ENCODE results near the gene PDHA1.
A peak's percentile ranks its signal among the peaks of the same experiment; 100 is the strongest.

PDHA1 gene

DNA sequence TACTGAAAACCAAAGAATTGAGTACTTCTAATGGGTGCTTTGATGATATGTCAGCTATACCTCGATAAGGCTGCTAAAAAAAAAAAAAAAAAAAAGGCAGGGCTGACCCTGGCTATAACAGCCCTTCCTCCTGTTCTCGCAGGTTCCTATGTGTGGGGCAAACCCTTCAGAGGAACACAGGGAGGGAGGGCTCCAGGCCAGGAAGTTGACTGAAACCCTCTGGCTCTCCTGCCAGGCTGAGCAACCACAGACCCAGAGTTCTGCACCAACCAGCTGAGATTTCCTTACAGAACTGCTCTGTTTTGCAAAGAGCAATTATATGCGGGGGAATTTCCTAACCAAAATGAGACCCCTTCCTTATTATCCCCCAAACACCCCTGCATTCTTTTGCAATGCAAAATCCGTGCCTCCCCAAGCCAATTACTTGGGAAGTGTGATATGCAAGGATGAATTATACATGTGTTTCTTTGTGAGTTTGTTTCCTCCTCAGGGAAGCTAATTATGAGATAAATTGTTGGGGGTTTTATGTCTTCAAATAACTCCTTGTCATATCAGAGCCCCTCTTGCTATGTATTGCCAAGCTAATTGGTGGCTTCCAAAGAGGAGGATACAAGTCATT lies 45.6 kb downstream of the PDHA1 start:
- no peak overlapping the region for H3K4me3 ChIP-seq (ENCODE audit: low read depth, low read length)
- no peak overlapping the region for H2BK12ac ChIP-seq (ENCODE audit: low read length)
- no peaks in the 10 kb centered on the region for H3K36me3 ChIP-seq (ENCODE audit: control insufficient read depth in 1 of 2, insufficient read depth in 2 of 2, low read length in 2 of 2)
- no peak overlapping the region for H3K23ac ChIP-seq (ENCODE audit: low read length)
- H3K27me3 ChIP-seq (ENCODE audit: insufficient read depth, low read length): no peaks in the 10 kb centered on the region
- H3K4me2 ChIP-seq (ENCODE audit: low read length): no peak overlapping the region
- no CpG with 5 or more reads among the region's 4 CpGs for WGBS (ENCODE audit: extremely low coverage, insufficient coverage, insufficient read length)
- no peak overlapping the region for H4K12ac ChIP-seq (ENCODE audit: low read depth, low read length)
- no peak overlapping the region for H3K27ac ChIP-seq (ENCODE audit: low read depth, low read length)
- H3K9me3 ChIP-seq (ENCODE audit: insufficient read depth, low read depth, low read length): no peaks in the 10 kb centered on the region
- DNase-seq: no peak
- H2BK120ac ChIP-seq (ENCODE audit: insufficient read depth, low read length, poor library complexity): no peak overlapping the region
- no peak overlapping the region for H2AFZ ChIP-seq (ENCODE audit: insufficient read depth, low read length, poor library complexity)
- H3K9ac ChIP-seq (ENCODE audit: low read length): no peak overlapping the region
- no peak overlapping the region for H3K18ac ChIP-seq (ENCODE audit: low read length)
- H3K79me1 ChIP-seq (ENCODE audit: low read length): no peaks in the 10 kb centered on the region
- no peak overlapping the region for H2AK5ac ChIP-seq (ENCODE audit: low read length)
- no peaks in the 10 kb centered on the region for H3K79me2 ChIP-seq (ENCODE audit: control insufficient read depth, insufficient read depth, low read length, poor library complexity)
- H2BK5ac ChIP-seq (ENCODE audit: low read depth, low read length, poor library complexity): no peak overlapping the region
- no peak overlapping the region for H4K91ac ChIP-seq (ENCODE audit: low read depth, low read length)
- no peak overlapping the region for H4K8ac ChIP-seq (ENCODE audit: low read depth, low read length)
- H3K4me1 ChIP-seq (ENCODE audit: control insufficient read depth in 1 of 2, insufficient read depth in 2 of 2, low read length in 2 of 2): no peaks in the 10 kb centered on the region
- no peak overlapping the region for H3K14ac ChIP-seq (ENCODE audit: low read length)
- H3K4ac ChIP-seq (ENCODE audit: low read depth, low read length): no peak overlapping the region

DNA sequence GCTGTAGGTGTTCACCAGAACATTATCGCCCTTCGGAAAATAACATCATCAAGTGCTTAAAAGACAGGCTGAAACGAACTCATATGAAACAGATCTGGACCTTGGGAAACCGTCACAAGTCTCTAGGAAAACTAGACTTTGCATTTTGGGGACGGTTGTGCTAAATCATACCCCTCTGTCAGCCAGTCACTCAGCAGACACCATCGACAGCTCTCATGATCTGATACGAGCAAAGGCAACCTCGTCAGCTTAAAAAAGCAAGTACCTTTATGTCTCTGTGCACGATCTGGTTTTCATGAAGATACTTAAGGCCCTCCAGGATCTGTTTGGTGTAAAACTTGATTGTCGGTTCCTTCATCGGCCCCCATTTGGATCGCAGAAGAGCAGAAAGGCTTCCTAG lies 48.4 kb downstream of the PDHA1 start:
- no peak overlapping the region for H3K14ac ChIP-seq (ENCODE audit: low read length)
- no peak overlapping the region for H4K8ac ChIP-seq (ENCODE audit: low read depth, low read length)
- WGBS (ENCODE audit: extremely low coverage, insufficient coverage, insufficient read length): no CpG with 5 or more reads among the region's 12 CpGs

DNA sequence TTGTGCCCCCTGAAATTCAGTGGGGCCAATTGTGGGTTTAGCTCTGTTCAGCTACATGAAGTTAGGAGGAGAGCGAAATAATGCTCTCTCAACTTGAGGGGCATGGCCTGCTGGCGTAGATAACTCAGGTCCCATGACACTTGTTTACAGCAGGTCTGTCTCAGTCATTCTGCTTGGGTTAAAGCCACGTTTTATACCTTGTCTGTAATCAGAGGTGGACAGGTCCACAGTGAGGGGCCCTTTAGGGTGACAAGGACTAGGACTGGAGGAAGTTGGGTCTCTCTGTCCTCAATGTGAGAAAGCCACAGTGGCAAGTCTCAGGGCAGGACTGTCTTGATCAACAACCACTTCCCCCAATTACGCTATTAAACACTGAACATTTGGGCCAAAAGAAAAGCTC lies 49.0 kb downstream of the PDHA1 start:
- Histone ChIP-seq H3K27me3 (ENCODE audit: insufficient read depth, low read length) (no peaks in the 10 kb centered on the region), H3K23ac (ENCODE audit: low read length) (peak overlapping the region; percentile 85), H3K9me3 (ENCODE audit: insufficient read depth, low read depth, low read length) (no peaks in the 10 kb centered on the region), H3K79me2 (ENCODE audit: control insufficient read depth, insufficient read depth, low read length, poor library complexity) (no peaks in the 10 kb centered on the region), H4K91ac (ENCODE audit: low read depth, low read length) (no peak overlapping the region), H2BK120ac (ENCODE audit: insufficient read depth, low read length, poor library complexity) (no peak overlapping the region), H3K27ac (ENCODE audit: low read depth, low read length) (no peak overlapping the region), H3K4me2 (ENCODE audit: low read length) (no peak overlapping the region), H3K4ac (ENCODE audit: low read depth, low read length) (no peak overlapping the region), H3K14ac (ENCODE audit: low read length) (no peak overlapping the region), H2AFZ (ENCODE audit: insufficient read depth, low read length, poor library complexity) (no peak overlapping the region), H3K9ac (ENCODE audit: low read length) (no peak overlapping the region), H3K18ac (ENCODE audit: low read length) (no peak overlapping the region), H3K36me3 (ENCODE audit: control insufficient read depth in 1 of 2, insufficient read depth in 2 of 2, low read length in 2 of 2) (no peaks in the 10 kb centered on the region), H4K12ac (ENCODE audit: low read depth, low read length) (no peak overlapping the region), H3K79me1 (ENCODE audit: low read length) (no peaks in the 10 kb centered on the region), H2BK12ac (ENCODE audit: low read length) (no peak overlapping the region), H2BK5ac (ENCODE audit: low read depth, low read length, poor library complexity) (no peak overlapping the region), H4K8ac (ENCODE audit: low read depth, low read length) (no peak overlapping the region), H3K4me1 (ENCODE audit: control insufficient read depth in 1 of 2, insufficient read depth in 2 of 2, low read length in 2 of 2) (no peaks in the 10 kb centered on the region), H2AK5ac (ENCODE audit: low read length) (no peak overlapping the region), H3K4me3 (ENCODE audit: low read depth, low read length) (no peak overlapping the region)
- no CpG with 5 or more reads among the region's 4 CpGs for WGBS (ENCODE audit: extremely low coverage, insufficient coverage, insufficient read length)
- no peak for DNase-seq

More for the DNA sequence above, 48.4 kb downstream of the PDHA1 start:
- Histone ChIP-seq H4K91ac (ENCODE audit: low read depth, low read length) (no peak overlapping the region), H3K4me1 (ENCODE audit: control insufficient read depth in 1 of 2, insufficient read depth in 2 of 2, low read length in 2 of 2) (no peaks in the 10 kb centered on the region), H3K79me2 (ENCODE audit: control insufficient read depth, insufficient read depth, low read length, poor library complexity) (no peaks in the 10 kb centered on the region), H3K4me2 (ENCODE audit: low read length) (no peak overlapping the region), H3K27me3 (ENCODE audit: insufficient read depth, low read length) (no peaks in the 10 kb centered on the region), H3K79me1 (ENCODE audit: low read length) (no peaks in the 10 kb centered on the region), H3K9me3 (ENCODE audit: insufficient read depth, low read depth, low read length) (no peaks in the 10 kb centered on the region), H3K4ac (ENCODE audit: low read depth, low read length) (no peak overlapping the region), H2BK120ac (ENCODE audit: insufficient read depth, low read length, poor library complexity) (no peak overlapping the region), H3K36me3 (ENCODE audit: control insufficient read depth in 1 of 2, insufficient read depth in 2 of 2, low read length in 2 of 2) (no peaks in the 10 kb centered on the region), H3K4me3 (ENCODE audit: low read depth, low read length) (no peak overlapping the region), H3K27ac (ENCODE audit: low read depth, low read length) (no peak overlapping the region), H2BK12ac (ENCODE audit: low read length) (no peak overlapping the region), H3K23ac (ENCODE audit: low read length) (no peak overlapping the region), H3K18ac (ENCODE audit: low read length) (no peak overlapping the region), H3K9ac (ENCODE audit: low read length) (no peak overlapping the region), H2BK5ac (ENCODE audit: low read depth, low read length, poor library complexity) (no peak overlapping the region), H2AFZ (ENCODE audit: insufficient read depth, low read length, poor library complexity) (no peak overlapping the region), H4K12ac (ENCODE audit: low read depth, low read length) (no peak overlapping the region), H2AK5ac (ENCODE audit: low read length) (no peak overlapping the region)
- DNase-seq: no peak

DNA sequence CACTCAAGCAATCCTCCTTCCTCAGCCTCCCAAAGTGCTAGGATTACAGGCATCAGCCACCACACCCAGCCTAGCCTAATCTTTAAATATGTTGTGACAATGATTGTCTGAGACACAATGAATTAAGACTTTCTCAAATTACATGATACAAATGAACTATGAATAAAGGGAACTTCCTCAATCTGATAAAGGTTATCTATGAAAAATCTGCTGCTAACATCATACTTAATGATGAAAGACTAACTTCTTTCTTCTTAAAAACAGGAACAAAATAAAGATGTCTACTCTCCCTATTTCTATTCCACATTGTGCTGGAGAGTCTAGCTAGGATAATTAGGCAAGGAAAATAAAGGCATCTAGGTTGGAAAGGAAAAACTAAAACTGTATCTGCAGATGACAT lies 60.0 kb downstream of the PDHA1 start:
- Histone ChIP-seq H3K27ac (ENCODE audit: low read depth, low read length) (no peak overlapping the region), H3K9ac (ENCODE audit: low read length) (no peak overlapping the region), H3K27me3 (ENCODE audit: insufficient read depth, low read length) (no peaks in the 10 kb centered on the region), H2BK120ac (ENCODE audit: insufficient read depth, low read length, poor library complexity) (no peak overlapping the region), H3K79me2 (ENCODE audit: control insufficient read depth, insufficient read depth, low read length, poor library complexity) (no peaks in the 10 kb centered on the region), H2AK5ac (ENCODE audit: low read length) (no peak overlapping the region), H3K4me3 (ENCODE audit: low read depth, low read length) (no peak overlapping the region), H3K4ac (ENCODE audit: low read depth, low read length) (no peak overlapping the region), H3K4me2 (ENCODE audit: low read length) (no peak overlapping the region), H3K14ac (ENCODE audit: low read length) (no peak overlapping the region), H4K91ac (ENCODE audit: low read depth, low read length) (no peak overlapping the region), H2BK12ac (ENCODE audit: low read length) (no peak overlapping the region), H2BK5ac (ENCODE audit: low read depth, low read length, poor library complexity) (no peak overlapping the region), H2AFZ (ENCODE audit: insufficient read depth, low read length, poor library complexity) (no peak overlapping the region), H3K23ac (ENCODE audit: low read length) (no peak overlapping the region), H4K12ac (ENCODE audit: low read depth, low read length) (no peak overlapping the region), H3K36me3 (ENCODE audit: control insufficient read depth in 1 of 2, insufficient read depth in 2 of 2, low read length in 2 of 2) (no peaks in the 10 kb centered on the region), H4K8ac (ENCODE audit: low read depth, low read length) (no peak overlapping the region), H3K79me1 (ENCODE audit: low read length) (no peaks in the 10 kb centered on the region), H3K9me3 (ENCODE audit: insufficient read depth, low read depth, low read length) (no peaks in the 10 kb centered on the region), H3K18ac (ENCODE audit: low read length) (no peak overlapping the region), H3K4me1 (ENCODE audit: control insufficient read depth in 1 of 2, insufficient read depth in 2 of 2, low read length in 2 of 2) (no peaks in the 10 kb centered on the region)
- DNase-seq: no peak

Data from trophoblast cell (in vitro differentiated cells and primary cell).